HEK293 (cell line): ENCODE results near the gene CRACDL.

Experiments
- CTCF ChIA-PET: fragments of 350-600 bp; formaldehyde crosslinking; extraction: SDS; loops from one replicate; lab custom pipeline; 2021; ENCODE audit warnings: antibody characterized with exemption; lab: Yijun Ruan, JAX
- POLR2A ChIA-PET: fragments of 300-600 bp; formaldehyde crosslinking; extraction: SDS; loops from one replicate; lab custom pipeline; 2020; ENCODE audit warnings: antibody characterized with exemption, inconsistent platforms; lab: Yijun Ruan, JAX
- H3K27ac ChIP-seq: fragments of 200-500 bp; sonication (Bioruptor generic); 2 replicates; pipeline ENCODE4 v1.5.1; 2014; ENCODE audit warnings: low read depth, low read length, control low read depth, inconsistent platforms; ENCODE audit errors: extremely low read depth
- H3K36me3 ChIP-seq, 2 experiments: fragments of 200-500 bp in 1 of 2; sonication (Bioruptor generic) in 1 of 2; 1 replicate in 1 of 2; 2 replicates in 1 of 2; pipeline ENCODE4 v1.5.1; 2014 to 2017; ENCODE audit warnings: inconsistent platforms in 2 of 2, low read length in 2 of 2; ENCODE audit not compliant: control insufficient read depth in 2 of 2, insufficient read depth in 1 of 2
- H3K4me1 ChIP-seq: fragments of 200-500 bp; sonication (Bioruptor generic); 2 replicates; pipeline ENCODE4 v1.5.1; 2014; ENCODE audit warnings: mild to moderate bottlenecking, low read length, inconsistent platforms; ENCODE audit not compliant: control insufficient read depth, insufficient read depth
- H3K4me3 ChIP-seq: 2 replicates; pipeline ENCODE4 v1.5.1; 2011; ENCODE audit warnings: low read depth, mild to moderate bottlenecking, control low read depth, low read length, moderate library complexity
- H3K9me3 ChIP-seq: fragments of 200-500 bp; sonication (Bioruptor generic); 2 replicates; pipeline ENCODE4 v1.5.1; 2014; ENCODE audit warnings: low read depth, low read length, inconsistent platforms; ENCODE audit not compliant: control insufficient read depth, insufficient read depth
- AEBP2 ChIP-seq: fragments of 450-650 bp; formaldehyde crosslinking; IDR thresholded peaks from 2 replicates; pipeline ENCODE4 v1.5.1; 2016; ENCODE audit warnings: missing biosample characterization, missing genetic modification characterization, borderline replicate concordance
- HIC1 ChIP-seq: fragments of 450-650 bp; formaldehyde crosslinking; IDR thresholded peaks from 2 replicates; pipeline ENCODE4 v1.5.1; 2016; ENCODE audit warnings: missing biosample characterization, missing genetic modification characterization
- IKZF3 ChIP-seq: fragments of 450-650 bp; IDR thresholded peaks from 2 replicates; pipeline ENCODE4 v1.5.0; 2018; ENCODE audit warnings: missing biosample characterization, mild to moderate bottlenecking, missing genetic modification characterization, moderate library complexity
- KLF1 ChIP-seq: fragments of 450-650 bp; formaldehyde crosslinking; IDR thresholded peaks from 2 replicates; pipeline ENCODE4 v1.5.1; 2016; ENCODE audit warnings: missing biosample characterization, missing genetic modification characterization
- KLF16 ChIP-seq: fragments of 450-650 bp; formaldehyde crosslinking; IDR thresholded peaks from 2 replicates; pipeline ENCODE4 v1.5.1; 2017; ENCODE audit warnings: missing biosample characterization, missing genetic modification characterization
- TCF7L2 ChIP-seq: IDR thresholded peaks from 2 replicates; pipeline ENCODE4 v1.6.1; 2011; ENCODE audit warnings: low read depth, mild to moderate bottlenecking, inconsistent platforms, low read length, moderate library complexity, borderline replicate concordance
- ZBTB21 ChIP-seq: fragments of 450-650 bp; formaldehyde crosslinking; IDR thresholded peaks from 2 replicates; pipeline ENCODE4 v1.5.1; 2017; ENCODE audit warnings: missing biosample characterization, missing genetic modification characterization
- ZNF132 ChIP-seq: fragments of 450-650 bp; formaldehyde crosslinking; IDR thresholded peaks from 2 replicates; pipeline ENCODE4 v1.5.1; 2017; ENCODE audit warnings: missing biosample characterization, missing genetic modification characterization, borderline replicate concordance
- ZNF169 ChIP-seq: fragments of 450-650 bp; formaldehyde crosslinking; IDR thresholded peaks from 2 replicates; pipeline ENCODE4 v1.5.1; 2016; ENCODE audit warnings: missing biosample characterization, missing genetic modification characterization
- ZNF223 ChIP-seq: fragments of 450-650 bp; formaldehyde crosslinking; IDR thresholded peaks from 2 replicates; pipeline ENCODE4 v1.5.1; 2016; ENCODE audit warnings: missing biosample characterization, missing genetic modification characterization
- ZNF341 ChIP-seq: fragments of 450-650 bp; formaldehyde crosslinking; IDR thresholded peaks from 2 replicates; pipeline ENCODE4; 2016; ENCODE audit warnings: low read depth, missing biosample characterization, missing genetic modification characterization
- ZNF350 ChIP-seq: fragments of 450-650 bp; formaldehyde crosslinking; IDR thresholded peaks from 2 replicates; pipeline ENCODE4 v1.5.0; 2017; ENCODE audit warnings: missing biosample characterization, mild to moderate bottlenecking, missing genetic modification characterization
- ZNF354C ChIP-seq: fragments of 450-650 bp; formaldehyde crosslinking; IDR thresholded peaks from 2 replicates; pipeline ENCODE4 v1.5.1; 2016; ENCODE audit warnings: missing biosample characterization, missing genetic modification characterization, low read depth, borderline replicate concordance
- ZNF521 ChIP-seq: fragments of 450-650 bp; formaldehyde crosslinking; IDR thresholded peaks from 2 replicates; pipeline ENCODE4 v1.5.1; 2017; ENCODE audit warnings: missing biosample characterization, mild to moderate bottlenecking, missing genetic modification characterization
- ZNF571 ChIP-seq: fragments of 450-650 bp; formaldehyde crosslinking; IDR thresholded peaks from 2 replicates; pipeline ENCODE4 v1.5.0; 2017; ENCODE audit warnings: missing biosample characterization, missing genetic modification characterization
- ZNF670 ChIP-seq: fragments of 450-650 bp; formaldehyde crosslinking; IDR thresholded peaks from 2 replicates; pipeline ENCODE4 v1.5.1; 2016; ENCODE audit warnings: missing biosample characterization, missing genetic modification characterization, low read depth
- ZNF707 ChIP-seq: fragments of 450-650 bp; formaldehyde crosslinking; IDR thresholded peaks from 2 replicates; pipeline ENCODE4 v1.5.1; 2016; ENCODE audit warnings: missing biosample characterization, missing genetic modification characterization
- ZSCAN4 ChIP-seq: fragments of 450-650 bp; formaldehyde crosslinking; IDR thresholded peaks from 2 replicates; pipeline ENCODE4 v1.5.1; 2017; ENCODE audit warnings: missing biosample characterization, missing genetic modification characterization
- TF ChIP-seq, protein P1 (sequence below): fragments of 450-650 bp; formaldehyde crosslinking; IDR thresholded peaks from 2 replicates; pipeline ENCODE4 v1.5.1; 2016; ENCODE audit warnings: missing biosample characterization, missing genetic modification characterization, borderline replicate concordance

The CRACDL gene

GRCh38 chr2:98875081-98875728 is 60.8 kb downstream of the CRACDL start:
- H3K4me3 ChIP-seq: no peak overlapping the region
- POLR2A ChIA-PET: no interaction called here
- no peak overlapping the region for H3K27ac ChIP-seq
- TF ChIP-seq IKZF3 (tag by site-specific recombination) (no peak), ZNF169 (no peak), ZNF341 (no peak), ZBTB21 (tag by site-specific recombination) (no peak), ZNF223 (tag by site-specific recombination) (no peak), TCF7L2 (no peak), ZNF350 (tag by site-specific recombination) (no peak), AEBP2 (tag by site-specific recombination) (no peak), KLF1 (tag by site-specific recombination) (no peak), ZNF707 (no peak), KLF16 (tag by site-specific recombination) (no peak), ZNF670 (tag by site-specific recombination) (no peak), ZNF132 (tag by site-specific recombination) (no peak), HIC1 (tag by site-specific recombination) (no peak), ZSCAN4 (tag by site-specific recombination) (no peak), ZNF571 (tag by site-specific recombination) (no peak), ZNF521 (tag by site-specific recombination) (no peak), ZNF354C (no peak)
- TF ChIP-seq, protein P1, sequence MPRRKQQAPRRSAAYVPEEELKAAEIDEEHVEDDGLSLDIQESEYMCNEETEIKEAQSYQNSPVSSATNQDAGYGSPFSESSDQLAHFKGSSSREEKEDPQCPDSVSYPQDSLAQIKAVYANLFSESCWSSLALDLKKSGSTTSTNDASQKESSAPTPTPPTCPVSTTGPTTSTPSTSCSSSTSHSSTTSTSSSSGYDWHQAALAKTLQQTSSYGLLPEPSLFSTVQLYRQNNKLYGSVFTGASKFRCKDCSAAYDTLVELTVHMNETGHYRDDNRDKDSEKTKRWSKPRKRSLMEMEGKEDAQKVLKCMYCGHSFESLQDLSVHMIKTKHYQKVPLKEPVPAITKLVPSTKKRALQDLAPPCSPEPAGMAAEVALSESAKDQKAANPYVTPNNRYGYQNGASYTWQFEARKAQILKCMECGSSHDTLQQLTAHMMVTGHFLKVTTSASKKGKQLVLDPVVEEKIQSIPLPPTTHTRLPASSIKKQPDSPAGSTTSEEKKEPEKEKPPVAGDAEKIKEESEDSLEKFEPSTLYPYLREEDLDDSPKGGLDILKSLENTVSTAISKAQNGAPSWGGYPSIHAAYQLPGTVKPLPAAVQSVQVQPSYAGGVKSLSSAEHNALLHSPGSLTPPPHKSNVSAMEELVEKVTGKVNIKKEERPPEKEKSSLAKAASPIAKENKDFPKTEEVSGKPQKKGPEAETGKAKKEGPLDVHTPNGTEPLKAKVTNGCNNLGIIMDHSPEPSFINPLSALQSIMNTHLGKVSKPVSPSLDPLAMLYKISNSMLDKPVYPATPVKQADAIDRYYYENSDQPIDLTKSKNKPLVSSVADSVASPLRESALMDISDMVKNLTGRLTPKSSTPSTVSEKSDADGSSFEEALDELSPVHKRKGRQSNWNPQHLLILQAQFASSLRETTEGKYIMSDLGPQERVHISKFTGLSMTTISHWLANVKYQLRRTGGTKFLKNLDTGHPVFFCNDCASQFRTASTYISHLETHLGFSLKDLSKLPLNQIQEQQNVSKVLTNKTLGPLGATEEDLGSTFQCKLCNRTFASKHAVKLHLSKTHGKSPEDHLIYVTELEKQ (tag by site-specific recombination): no peak
- no peaks in the 10 kb centered on the region for H3K36me3 ChIP-seq
- H3K4me1 ChIP-seq: no peaks in the 10 kb centered on the region
- CTCF ChIA-PET: no interaction called here
- no peaks in the 10 kb centered on the region for H3K9me3 ChIP-seq
